Calu3 (cell line): ENCODE results near the gene DENND5B. TPM values are rescaled to one million over a fixed set of nuclear protein-coding genes. Genes with fewer than 3 reads are reported as not detected.

Experiments used
- BruUV-seq: library from RNA; stranded (reverse); fragments of 400-500 nt; replicated peaks from 2 replicates; lab custom pipeline; 2021; lab: Mats Ljungman, UMichigan
- CTCF ChIA-PET: fragments of 300-600 bp; sonication (Branson Sonifier 250); formaldehyde crosslinking; loops from one replicate; lab custom pipeline; 2022; ENCODE audit warnings: antibody characterized with exemption; lab: Charles Lee
- DNase-seq: peaks from one replicate; pipeline ENCODE4 v3.0.0; 2022
- H3K27ac Mint-ChIP-seq: one replicate; pipeline ENCODE4 v1.8.0; 2022; ENCODE audit warnings: mixed read lengths; ENCODE audit not compliant: unreplicated experiment
- H3K27me3 Mint-ChIP-seq: one replicate; pipeline ENCODE4 v1.8.0; 2022; ENCODE audit warnings: mixed read lengths; ENCODE audit not compliant: unreplicated experiment
- H3K36me3 Mint-ChIP-seq: one replicate; pipeline ENCODE4 v1.8.0; 2022; ENCODE audit warnings: mild to moderate bottlenecking, moderate library complexity, mixed read lengths; ENCODE audit not compliant: insufficient read depth, unreplicated experiment
- H3K4me1 Mint-ChIP-seq: one replicate; pipeline ENCODE4 v1.8.0; 2022; ENCODE audit warnings: mild to moderate bottlenecking, low read depth, mixed read lengths; ENCODE audit not compliant: unreplicated experiment
- H3K4me3 Mint-ChIP-seq: one replicate; pipeline ENCODE4 v1.8.0; 2022; ENCODE audit warnings: mild to moderate bottlenecking, low read depth, moderate library complexity, mixed read lengths; ENCODE audit not compliant: unreplicated experiment
- H3K9me3 Mint-ChIP-seq: one replicate; pipeline ENCODE4 v1.8.0; 2022; ENCODE audit warnings: low read depth, mixed read lengths; ENCODE audit not compliant: unreplicated experiment
- CTCF ChIP-seq: fragments of 200-600 bp; IDR thresholded peaks from one replicate; pipeline ENCODE4 v1.8.0; 2022; ENCODE audit warnings: antibody characterized with exemption; ENCODE audit not compliant: unreplicated experiment
- intact Hi-C: fragments of 100-400 bp; cut with micrococcal nuclease; formaldehyde crosslinking; loops from one replicate; pipeline ENCODE4 v1.10.0; 2022; ENCODE audit not compliant: unreplicated experiment
- total RNA-seq: library from RNA; stranded (reverse); gene quantifications from 2 replicates; pipeline ENCODE4 v1.2.3, GENCODE V29; 2022

Gene DENND5B
- total RNA-seq, 1 experiment from 2014 or later: 10.2 TPM

- no TSS peak for BruUV-seq
- H3K27me3 Mint-ChIP-seq: no peaks in the 10 kb centered on the region
- peaks cover 2% of the 10 kb centered on the region for H3K9me3 Mint-ChIP-seq
- no peak for DNase-seq
- peaks cover 44% of the 10 kb centered on the region for H3K4me1 Mint-ChIP-seq
- no peak overlapping the region for H3K4me3 Mint-ChIP-seq
- no peak overlapping the region for H3K27ac Mint-ChIP-seq
- no peak for TF ChIP-seq CTCF
- intact Hi-C loops: loop anchor here (10.0 kb wide), 1 partner anchor 135 kb away; no protein-coding TSS in a partner anchor
- H3K36me3 Mint-ChIP-seq: no peaks in the 10 kb centered on the region
- CTCF ChIA-PET: no interaction called here
These were observed 91.4 kb downstream of the DENND5B start for GRCh38 chr12:31499567-31499966.

- intact Hi-C loops: loop anchor here (10.0 kb wide), 1 partner anchor 136 kb away; no protein-coding TSS in a partner anchor
- H3K4me1 Mint-ChIP-seq: peaks cover 48% of the 10 kb centered on the region
- no peaks in the 10 kb centered on the region for H3K36me3 Mint-ChIP-seq
- H3K27ac Mint-ChIP-seq: peak overlapping the region; percentile 2
- CTCF ChIA-PET: no interaction called here
- DNase-seq: no peak
- no peak overlapping the region for H3K4me3 Mint-ChIP-seq
- no peak for TF ChIP-seq CTCF
- peaks cover 2% of the 10 kb centered on the region for H3K9me3 Mint-ChIP-seq
- no TSS peak for BruUV-seq
- H3K27me3 Mint-ChIP-seq: no peaks in the 10 kb centered on the region
These were observed 92.5 kb downstream of the DENND5B start for GRCh38 chr12:31498424-31498823.

GRCh38 chr12:31496257-31496656 lies 94.7 kb downstream of the DENND5B start:
- BruUV-seq: no TSS peak
- H3K27ac Mint-ChIP-seq: no peak overlapping the region
- no peaks in the 10 kb centered on the region for H3K27me3 Mint-ChIP-seq
- H3K36me3 Mint-ChIP-seq: no peaks in the 10 kb centered on the region
- no peak for DNase-seq
- H3K9me3 Mint-ChIP-seq: peaks cover 2% of the 10 kb centered on the region
- H3K4me1 Mint-ChIP-seq: peaks cover 58% of the 10 kb centered on the region
- no peak for TF ChIP-seq CTCF
- CTCF ChIA-PET: interaction anchor here (0.6 kb wide), 1 partner anchor 15 kb away, joined by 3 read pairs; no protein-coding TSS in a partner anchor
- intact Hi-C loops: loop anchor here (10.0 kb wide), 1 partner anchor 139 kb away; no protein-coding TSS in a partner anchor
- no peak overlapping the region for H3K4me3 Mint-ChIP-seq

GRCh38 chr12:31494455-31494854 lies 96.5 kb downstream of the DENND5B start:
- CTCF ChIA-PET: no interaction called here
- no peak overlapping the region for H3K27ac Mint-ChIP-seq
- intact Hi-C loops: loop anchor here (5.0 to 10.0 kb wide), 3 partner anchors 78 to 140 kb away; partner anchors contain the start of gene DENND5B

More at GRCh38 chr12:31494455-31494854, 96.5 kb downstream of the DENND5B start:
- Mint-ChIP-seq H3K4me3 (no peak overlapping the region), H3K9me3 (peaks cover 2% of the 10 kb centered on the region), H3K4me1 (peaks cover 65% of the 10 kb centered on the region), H3K36me3 (no peaks in the 10 kb centered on the region), H3K27me3 (no peaks in the 10 kb centered on the region)
- no TSS peak for BruUV-seq
- no peak for TF ChIP-seq CTCF
- DNase-seq: no peak
